ENCODE data around the gene NXN. TPM values are rescaled to one million over a fixed set of nuclear protein-coding genes. Genes with fewer than 3 reads are reported as not detected.
"Not testable (repeated sequence)": the region's sequence is repeated elsewhere in the genome, so short reads cannot be mapped to it uniquely, and the experiment has no call there.

NXN gene
- total RNA-seq, 1 experiment from 2014 or later, result 71.6 TPM

DNA sequence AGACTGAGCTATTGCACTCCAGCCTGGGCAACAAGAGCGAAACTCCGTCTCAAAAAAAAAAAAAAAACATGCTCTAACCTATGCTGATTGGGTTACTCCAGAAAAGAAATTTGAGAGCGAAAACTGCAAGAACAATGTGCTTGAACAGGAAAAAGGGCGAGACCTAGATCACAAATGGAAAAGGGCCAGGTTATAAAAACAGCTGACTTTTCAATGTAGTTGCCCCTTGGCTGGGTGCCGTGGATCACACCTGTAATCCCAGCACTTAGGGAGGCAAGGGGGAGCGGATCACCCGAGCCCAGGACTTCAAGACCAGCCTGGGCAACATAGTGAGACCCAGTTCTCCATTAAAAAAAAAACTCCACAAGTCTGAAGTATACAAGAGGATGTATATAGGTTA, 148.6 kb downstream of the NXN start:
- no peak for DNase-seq (ENCODE audit: low spot score)

- no peak for DNase-seq (ENCODE audit: low spot score)
Observed at GRCh38 chr17:830381-830780, 149.2 kb downstream of the NXN start.

DNA sequence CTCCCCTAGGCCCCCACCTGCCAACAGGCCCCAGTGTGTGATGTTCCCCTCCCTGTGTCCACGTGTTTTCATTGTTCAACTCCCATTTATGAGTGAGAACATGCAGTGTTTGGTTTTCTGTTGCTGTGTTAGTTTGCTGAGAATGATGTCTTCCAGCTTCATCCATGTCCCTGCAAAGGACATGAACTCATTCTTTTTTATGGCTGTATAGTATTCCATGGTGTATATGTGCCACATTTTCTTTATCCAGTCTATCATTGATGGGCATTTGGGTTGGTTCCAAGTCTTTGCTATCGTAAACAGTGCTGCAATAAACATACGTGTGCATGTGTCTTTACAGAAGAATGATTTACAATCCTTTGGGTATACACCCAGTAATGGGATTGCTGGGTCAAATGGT, 150.0 kb downstream of the NXN start:
- DNase-seq (ENCODE audit: low spot score), result not testable (repeated sequence)

- no peak for DNase-seq (ENCODE audit: low spot score)
Observed at GRCh38 chr17:828761-829160, 150.8 kb downstream of the NXN start.

DNA sequence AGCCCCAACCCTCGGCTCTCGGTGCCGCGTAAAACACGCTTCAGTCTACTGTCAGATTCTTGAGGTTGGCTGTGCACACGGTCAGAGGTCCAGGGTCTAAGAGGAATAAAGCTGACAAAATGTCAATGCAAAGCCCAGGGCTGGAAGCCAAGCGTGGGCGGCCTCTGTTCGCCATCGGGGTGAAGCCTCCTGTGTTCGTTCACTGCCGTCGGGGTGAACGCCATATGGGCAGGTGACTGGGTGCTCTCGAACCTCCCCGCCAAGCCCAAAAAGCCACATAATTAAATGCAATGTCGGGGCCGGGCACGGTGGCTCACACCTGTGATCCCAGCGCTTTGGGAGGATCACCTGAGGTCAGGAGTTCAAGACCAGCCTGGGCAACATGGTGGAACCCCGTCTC, 152.8 kb downstream of the NXN start:
- DNase-seq (ENCODE audit: low spot score), result no peak

- DNase-seq (ENCODE audit: low spot score), result no peak
Observed at GRCh38 chr17:825216-825615, 154.4 kb downstream of the NXN start.

- DNase-seq (ENCODE audit: low spot score), result no peak
Observed at GRCh38 chr17:824378-824777, 155.2 kb downstream of the NXN start.

- no peak for DNase-seq (ENCODE audit: low spot score)
Observed at GRCh38 chr17:823501-823902, 156.1 kb downstream of the NXN start.

- no peak for DNase-seq (ENCODE audit: low spot score)
Observed at GRCh38 chr17:819251-819650, 160.3 kb downstream of the NXN start.

GRCh38 chr17:814371-814770, 165.2 kb downstream of the NXN start:
- no peak for DNase-seq (ENCODE audit: low spot score)

- no peak for DNase-seq (ENCODE audit: low spot score)
Observed at GRCh38 chr17:812638-813204, 166.9 kb downstream of the NXN start.

DNA sequence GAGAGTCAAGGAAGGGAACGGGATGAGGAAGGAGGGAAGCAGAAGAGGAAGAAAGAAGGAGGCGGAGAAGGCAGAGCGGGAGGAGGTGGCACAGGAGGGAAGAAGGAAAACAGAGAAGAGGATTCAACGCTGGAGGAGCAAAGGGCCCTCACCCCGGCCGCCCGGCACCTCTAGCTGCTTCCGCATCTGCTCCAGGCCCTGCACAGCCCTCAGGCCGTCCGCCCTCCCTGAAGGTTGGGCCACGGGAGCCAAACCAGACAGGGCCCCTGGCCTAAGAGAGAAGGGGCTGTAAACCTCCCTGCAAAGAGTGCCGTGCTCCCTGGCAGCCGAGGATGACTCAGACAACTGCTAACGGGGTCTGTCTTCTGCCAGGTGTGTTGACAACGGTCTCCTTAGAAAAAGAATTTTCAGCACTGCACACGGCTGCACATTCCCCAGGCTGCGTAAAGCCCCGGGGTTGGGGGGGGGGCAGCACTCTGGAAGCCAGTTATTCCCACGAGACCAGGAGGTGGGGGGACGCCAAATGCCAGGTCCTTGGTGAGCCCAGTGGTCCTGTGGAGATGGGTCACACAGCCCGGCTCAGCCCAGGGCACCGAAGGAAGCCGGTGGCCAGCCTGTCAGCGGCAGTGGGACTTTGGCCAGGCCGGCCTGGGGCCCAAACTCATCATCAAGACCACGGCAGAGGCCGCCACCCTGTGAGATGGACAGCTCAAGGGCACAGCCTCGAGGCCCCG, 168.4 kb downstream of the NXN start:
- no peak for DNase-seq (ENCODE audit: low spot score)

GRCh38 chr17:807523-808294, 171.9 kb downstream of the NXN start:
- no peak for DNase-seq (ENCODE audit: low spot score)

DNA sequence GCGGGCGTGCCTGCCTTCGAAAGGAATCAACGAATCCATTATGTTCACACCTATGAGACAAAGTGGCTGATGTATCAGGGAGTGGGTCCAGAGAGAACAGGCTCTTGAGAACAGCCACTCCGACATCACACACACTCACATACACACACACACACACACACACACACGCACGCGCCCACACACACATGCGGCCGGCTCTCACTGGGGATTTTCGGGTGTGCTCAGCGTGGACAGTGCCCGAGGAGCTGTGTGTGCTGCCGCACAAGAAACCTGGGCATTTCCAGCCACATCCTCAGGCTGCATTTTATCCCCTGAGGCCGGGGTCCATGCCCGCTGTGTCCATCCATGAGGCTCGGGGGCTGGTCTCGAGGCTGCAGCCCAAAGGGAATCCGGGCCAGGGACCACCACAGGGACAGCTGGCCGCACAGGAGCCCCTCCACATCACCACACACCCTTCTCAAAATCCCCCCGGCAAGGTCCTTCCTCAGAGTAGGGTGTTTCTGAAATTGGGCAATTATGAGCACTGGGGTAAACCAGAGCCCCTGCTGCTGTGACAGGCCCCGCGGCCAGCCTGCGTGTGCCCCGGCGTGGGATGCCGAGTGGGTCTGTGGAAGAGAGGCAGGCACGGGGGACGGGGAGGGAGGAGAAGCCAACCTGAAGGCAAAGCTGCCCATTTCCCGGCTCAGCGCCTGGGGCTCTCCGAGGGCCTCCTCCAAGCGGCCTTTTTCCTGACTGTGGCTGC, 172.6 kb downstream of the NXN start:
- no peak for DNase-seq (ENCODE audit: low spot score)

DNA sequence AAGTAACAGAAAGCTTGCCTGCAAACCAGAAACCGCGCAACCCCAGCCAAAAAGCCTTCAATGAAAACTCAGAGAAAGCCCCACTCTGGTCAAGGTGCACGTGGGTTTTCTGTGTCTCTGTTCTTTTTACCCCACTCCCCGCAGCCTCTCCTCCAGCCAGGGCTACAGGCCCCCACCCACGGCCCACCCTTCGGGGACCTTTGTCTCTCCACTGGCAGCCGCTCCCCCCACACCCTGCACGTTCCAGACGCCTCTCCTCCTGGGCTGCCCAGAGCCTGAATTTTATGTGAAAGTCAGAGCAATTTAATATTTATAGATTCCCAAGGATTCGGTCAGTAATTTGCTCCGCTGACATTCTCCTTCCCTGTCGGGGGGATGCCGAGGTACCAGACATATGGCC, 173.2 kb downstream of the NXN start:
- no peak for DNase-seq (ENCODE audit: low spot score)

DNA sequence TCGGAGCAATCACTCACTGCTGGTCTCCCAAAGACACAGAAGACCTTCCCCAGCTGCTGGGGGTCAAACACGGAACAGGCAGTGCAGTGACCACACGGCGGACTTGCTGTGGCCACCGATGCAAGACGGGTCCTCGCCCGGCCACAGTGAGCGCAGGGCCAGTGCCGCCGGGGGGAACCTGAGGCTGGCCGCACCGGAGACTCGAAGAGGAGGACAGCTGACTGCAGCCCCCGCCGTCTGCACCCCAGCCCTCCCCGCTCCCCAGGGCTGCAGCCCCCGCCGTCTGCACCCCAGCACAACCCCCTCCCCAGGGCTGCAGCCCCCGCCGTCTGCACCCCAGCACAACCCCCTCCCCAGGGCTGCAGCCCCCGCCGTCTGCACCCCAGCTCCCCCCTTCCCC, 173.7 kb downstream of the NXN start:
- DNase-seq (ENCODE audit: low spot score), result not testable (repeated sequence)

GRCh38 chr17:804541-805435, 174.8 kb downstream of the NXN start:
- no peak for DNase-seq (ENCODE audit: low spot score)

- DNase-seq (ENCODE audit: low spot score), result no peak
Observed at GRCh38 chr17:802901-803881, 176.4 kb downstream of the NXN start.

- no peak for DNase-seq (ENCODE audit: low spot score)
Observed at GRCh38 chr17:802481-802880, 177.1 kb downstream of the NXN start.

DNA sequence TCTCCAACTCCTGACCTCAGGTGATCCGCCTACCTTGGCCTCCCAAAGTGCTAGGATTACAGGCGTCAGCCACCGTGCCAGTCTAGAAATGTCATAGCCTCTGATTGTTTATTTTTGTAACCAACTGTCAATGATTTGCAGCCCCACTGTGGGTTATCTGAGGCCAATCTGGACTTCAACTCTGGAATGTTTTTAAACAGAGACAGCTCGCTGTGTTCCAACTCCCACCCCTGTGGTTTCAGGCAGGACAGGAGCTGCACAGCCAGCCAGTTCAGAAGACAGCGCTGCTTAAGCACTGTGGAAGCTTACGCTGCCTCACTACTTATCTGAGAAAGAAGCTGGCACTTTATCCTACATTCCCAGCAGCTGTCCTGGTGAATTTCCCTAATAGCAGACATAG, 177.9 kb downstream of the NXN start:
- DNase-seq (ENCODE audit: low spot score), result no peak
